Measurements from ENCODE around the gene NPHP4. TPM values are rescaled to one million over a fixed set of nuclear protein-coding genes. Genes with fewer than 3 reads are reported as not detected.

Gene NPHP4
- total RNA-seq, 1 experiment from 2014 or later: 20.0 TPM

GRCh38 chr1:5978452-5978851 is 13.8 kb downstream of the NPHP4 start:
- no peak overlapping the region for H2AFZ ChIP-seq (ENCODE audit: low read depth, low read length, poor library complexity, severe bottlenecking)
- ChIA-PET RAD21 (ENCODE audit: low non-redundant PET in 1 of 2, low total read pairs in 2 of 2, uncharacterized antibody in 2 of 2, unreplicated experiment in 2 of 2) (no interaction called here), POLR2A (no interaction called here), CTCF (interaction anchor here (0.6 kb wide), 1 partner anchor 818 kb away, joined by 5 read pairs; no protein-coding TSS in a partner anchor)
- TF ChIP-seq EZH2phosphoT487 (IDR thresholded peaks at IDR 0.05; ENCODE audit: borderline replicate concordance) (no peak), FOSL1 (IDR thresholded peaks at IDR 0.05; ENCODE audit: low read depth) (no peak)
- H3K27ac ChIP-seq (ENCODE audit: low read depth, low read length): no peak overlapping the region
- H3K9ac ChIP-seq (ENCODE audit: low read length): no peak overlapping the region
- no peak for ATAC-seq
- no peaks in the 10 kb centered on the region for H4K20me1 ChIP-seq (ENCODE audit: insufficient read depth)
- intact Hi-C loops (cut with micrococcal nuclease): loop anchor here (10.0 kb wide), 1 partner anchor 234 kb away; no protein-coding TSS in a partner anchor
- no peak for DNase-seq (ENCODE audit: low read depth, low spot score)
- no peaks in the 10 kb centered on the region; a peak in 1 of 4 replicates for H3K9me3 ChIP-seq (ENCODE audit: control insufficient read depth in 1 of 2, insufficient read depth in 1 of 2, low read depth in 1 of 2, low read length in 2 of 2)
- BruUV-seq (replicated peaks): no TSS peak
- H3K4me1 ChIP-seq (ENCODE audit: control insufficient read depth in 1 of 2, insufficient read depth in 2 of 2, low read length in 2 of 2): peaks cover 9 to 45% of the 10 kb centered on the region in 2 experiments
- H3K79me2 ChIP-seq (ENCODE audit: insufficient read depth, low read length): no peaks in the 10 kb centered on the region
- no peaks in the 10 kb centered on the region for H3K27me3 ChIP-seq (ENCODE audit: insufficient read depth, low read length)
- H3K4me2 ChIP-seq (ENCODE audit: low read length): no peak overlapping the region
- no peaks in the 10 kb centered on the region for H3K9me2 ChIP-seq (ENCODE audit: insufficient read depth)
- H3K4me3 ChIP-seq (replicated peaks in 1 of 2; ENCODE audit: low read depth in 1 of 2, low read length in 2 of 2): no peak overlapping the region
- H3K36me3 ChIP-seq (ENCODE audit: control insufficient read depth in 1 of 2, insufficient read depth in 2 of 2, low read length in 2 of 2): peaks cover 4 to 17% of the 10 kb centered on the region in 2 experiments; a peak in 3 of 4 replicates

- no TSS peak for BruUV-seq (replicated peaks)
These were observed 14.5 kb downstream of the NPHP4 start for GRCh38 chr1:5977494-5978444.

More at GRCh38 chr1:5977494-5978444, 14.5 kb downstream of the NPHP4 start:
- RAD21 ChIA-PET (ENCODE audit: low non-redundant PET in 1 of 2, low total read pairs in 2 of 2, uncharacterized antibody in 2 of 2, unreplicated experiment in 2 of 2): no interaction called here
- POLR2A ChIA-PET: no interaction called here
- Histone ChIP-seq H4K20me1 (ENCODE audit: insufficient read depth) (no peaks in the 10 kb centered on the region), H3K4me1 (ENCODE audit: control insufficient read depth in 1 of 2, insufficient read depth in 2 of 2, low read length in 2 of 2) (peaks cover 9 to 38% of the 10 kb centered on the region in 2 experiments), H2AFZ (ENCODE audit: low read depth, low read length, poor library complexity, severe bottlenecking) (no peak overlapping the region), H3K9me2 (ENCODE audit: insufficient read depth) (no peaks in the 10 kb centered on the region), H3K9ac (ENCODE audit: low read length) (no peak overlapping the region), H3K27ac (ENCODE audit: low read depth, low read length) (0 out of 2 replicates have a peak overlapping the region, but pooled peaks have one; percentile 11), H3K36me3 (ENCODE audit: control insufficient read depth in 1 of 2, insufficient read depth in 2 of 2, low read length in 2 of 2) (peaks cover 2 to 17% of the 10 kb centered on the region in 2 experiments; a peak in 3 of 4 replicates), H3K79me2 (ENCODE audit: insufficient read depth, low read length) (no peaks in the 10 kb centered on the region), H3K4me2 (ENCODE audit: low read length) (no peak overlapping the region), H3K27me3 (ENCODE audit: insufficient read depth, low read length) (no peaks in the 10 kb centered on the region), H3K4me3 (replicated peaks in 1 of 2; ENCODE audit: low read depth in 1 of 2, low read length in 2 of 2) (no peak overlapping the region), H3K9me3 (ENCODE audit: control insufficient read depth in 1 of 2, insufficient read depth in 1 of 2, low read depth in 1 of 2, low read length in 2 of 2) (no peaks in the 10 kb centered on the region; a peak in 1 of 4 replicates)
- ATAC-seq: no peak
- no peak for DNase-seq (ENCODE audit: low read depth, low spot score)
- TF ChIP-seq POLR2AphosphoS5 (IDR thresholded peaks at IDR 0.05; ENCODE audit: low read depth, low read length): no peak
- no peak for TF ChIP-seq SIN3A (IDR thresholded peaks at IDR 0.05; ENCODE audit: low read depth)
- no peak for TF ChIP-seq POLR2A (IDR thresholded peaks at IDR 0.05; ENCODE audit: borderline replicate concordance, extremely low read depth, insufficient read depth, insufficient read length)
- no peak for TF ChIP-seq ZBTB33 (IDR thresholded peaks at IDR 0.05; ENCODE audit: extremely low read depth, insufficient replicate concordance, low read length)
- TF ChIP-seq CBX3 (IDR thresholded peaks at IDR 0.05; ENCODE audit: low read depth): no peak
- no peak for TF ChIP-seq MAX (IDR thresholded peaks at IDR 0.05)
- intact Hi-C loops (cut with micrococcal nuclease): loop anchor here (10.0 kb wide), 1 partner anchor 233 kb away; no protein-coding TSS in a partner anchor
- CTCF ChIA-PET: no interaction called here
